ENCODE measurements around the gene BLOC1S6. TPM values are rescaled to one million over a fixed set of nuclear protein-coding genes. Genes with fewer than 3 reads are reported as not detected.

Gene BLOC1S6
- polyA plus RNA-seq, 2 of the 4 experiments (the other 2 are of a cell fraction) = 19.0 to 30.9 TPM

DNA sequence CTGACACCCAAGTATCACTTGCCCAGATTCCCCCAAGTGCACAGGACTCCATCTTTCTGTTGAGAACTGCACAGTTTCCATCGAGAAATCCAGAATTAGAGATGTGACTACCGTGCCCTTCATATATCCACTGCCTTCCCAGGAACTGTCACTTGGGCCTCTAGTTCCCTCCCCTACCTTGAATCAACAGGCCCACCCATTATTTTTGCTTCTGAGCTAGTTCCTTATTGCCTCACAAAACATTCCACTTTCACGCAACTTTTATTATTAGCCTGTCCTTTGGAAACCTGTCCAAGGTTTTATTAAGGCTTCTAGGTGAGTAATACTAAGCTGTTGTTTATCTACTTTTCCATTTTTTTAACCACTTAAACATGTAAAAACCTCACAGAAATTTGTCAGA, 47.5 kb upstream of the BLOC1S6 start:
- H3K9me3 ChIP-seq = no peaks in the 10 kb centered on the region
- no peak overlapping the region for H3K4me2 ChIP-seq
- H3K4me1 ChIP-seq = no peaks in the 10 kb centered on the region
- ChIA-PET POLR2A (no interaction called here), CTCF (no interaction called here)
- ATAC-seq = no peak
- TF ChIP-seq BHLHE40 (IDR thresholded peaks at IDR 0.05; ENCODE audit: low read depth, low read length) (no peak), HEYL (CRISPR knock-in tag; IDR thresholded peaks at IDR 0.05) (no peak), FOXS1 (CRISPR knock-in tag; IDR thresholded peaks at IDR 0.05) (no peak), KDM1A (IDR thresholded peaks at IDR 0.05; ENCODE audit: low read depth) (no peak)
- no peak overlapping the region for H3K4me3 ChIP-seq
- WGBS (ENCODE audit: missing lambda C conversion rate) = 96% methylated on average over 3 of the region's 3 CpGs
- DNase-seq (ENCODE audit: low read depth in 1 of 2, low spot score in 1 of 2) = no peak
- H3K27ac ChIP-seq = no peak overlapping the region
- no peak for FAIRE-seq

DNA sequence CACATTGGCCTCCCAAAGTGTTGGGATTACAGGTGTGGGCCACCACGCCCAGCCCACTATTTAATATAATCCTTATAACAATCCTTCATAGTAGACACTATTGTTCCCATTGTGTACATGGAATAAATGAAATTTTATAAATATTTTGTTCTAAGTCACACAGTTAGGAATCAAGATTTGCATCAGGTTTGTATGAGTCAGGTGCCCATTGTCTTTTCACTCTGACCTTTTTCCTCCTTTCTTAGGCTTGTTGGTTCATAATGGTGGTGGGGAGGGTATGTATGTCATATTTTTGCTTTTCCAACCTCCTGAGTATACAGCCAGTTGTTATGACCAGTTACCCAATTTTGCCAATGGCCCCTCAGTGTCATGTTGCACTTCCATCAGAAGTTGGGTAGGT, 46.6 kb upstream of the BLOC1S6 start:
- Histone ChIP-seq H3K4me1 (no peaks in the 10 kb centered on the region), H3K9me3 (no peaks in the 10 kb centered on the region), H3K4me3 (no peak overlapping the region), H3K27ac (no peak overlapping the region), H3K4me2 (no peak overlapping the region)
- DNase-seq (ENCODE audit: low read depth in 1 of 2, low spot score in 1 of 2) (no peak), ATAC-seq (no peak), FAIRE-seq (no peak)
- TF ChIP-seq, protein P1, sequence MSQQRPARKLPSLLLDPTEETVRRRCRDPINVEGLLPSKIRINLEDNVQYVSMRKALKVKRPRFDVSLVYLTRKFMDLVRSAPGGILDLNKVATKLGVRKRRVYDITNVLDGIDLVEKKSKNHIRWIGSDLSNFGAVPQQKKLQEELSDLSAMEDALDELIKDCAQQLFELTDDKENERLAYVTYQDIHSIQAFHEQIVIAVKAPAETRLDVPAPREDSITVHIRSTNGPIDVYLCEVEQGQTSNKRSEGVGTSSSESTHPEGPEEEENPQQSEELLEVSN (IDR thresholded peaks at IDR 0.05; ENCODE audit: borderline replicate concordance, low read depth) = no peak
- TF ChIP-seq ESRRA (IDR thresholded peaks at IDR 0.05; ENCODE audit: borderline replicate concordance, low read length) (no peak), CBX2 (IDR thresholded peaks at IDR 0.05; ENCODE audit: borderline replicate concordance, low read depth) (no peak), RAD21 (conservative IDR thresholded peaks at IDR 0.05 in 1 of 2, IDR thresholded peaks at IDR 0.05 in 1 of 2) (no peak), EP300 (IDR thresholded peaks at IDR 0.05) (no peak), RARB (CRISPR knock-in tag; IDR thresholded peaks at IDR 0.05) (no peak)
- TF ChIP-seq, protein P2, sequence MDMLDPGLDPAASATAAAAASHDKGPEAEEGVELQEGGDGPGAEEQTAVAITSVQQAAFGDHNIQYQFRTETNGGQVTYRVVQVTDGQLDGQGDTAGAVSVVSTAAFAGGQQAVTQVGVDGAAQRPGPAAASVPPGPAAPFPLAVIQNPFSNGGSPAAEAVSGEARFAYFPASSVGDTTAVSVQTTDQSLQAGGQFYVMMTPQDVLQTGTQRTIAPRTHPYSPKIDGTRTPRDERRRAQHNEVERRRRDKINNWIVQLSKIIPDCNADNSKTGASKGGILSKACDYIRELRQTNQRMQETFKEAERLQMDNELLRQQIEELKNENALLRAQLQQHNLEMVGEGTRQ (IDR thresholded peaks at IDR 0.05) = no peak
- TF ChIP-seq, protein P3, sequence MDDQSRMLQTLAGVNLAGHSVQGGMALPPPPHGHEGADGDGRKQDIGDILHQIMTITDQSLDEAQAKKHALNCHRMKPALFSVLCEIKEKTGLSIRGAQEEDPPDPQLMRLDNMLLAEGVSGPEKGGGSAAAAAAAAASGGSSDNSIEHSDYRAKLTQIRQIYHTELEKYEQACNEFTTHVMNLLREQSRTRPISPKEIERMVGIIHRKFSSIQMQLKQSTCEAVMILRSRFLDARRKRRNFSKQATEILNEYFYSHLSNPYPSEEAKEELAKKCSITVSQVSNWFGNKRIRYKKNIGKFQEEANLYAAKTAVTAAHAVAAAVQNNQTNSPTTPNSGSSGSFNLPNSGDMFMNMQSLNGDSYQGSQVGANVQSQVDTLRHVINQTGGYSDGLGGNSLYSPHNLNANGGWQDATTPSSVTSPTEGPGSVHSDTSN (IDR thresholded peaks at IDR 0.05) = no peak
- TF ChIP-seq, protein P4, sequence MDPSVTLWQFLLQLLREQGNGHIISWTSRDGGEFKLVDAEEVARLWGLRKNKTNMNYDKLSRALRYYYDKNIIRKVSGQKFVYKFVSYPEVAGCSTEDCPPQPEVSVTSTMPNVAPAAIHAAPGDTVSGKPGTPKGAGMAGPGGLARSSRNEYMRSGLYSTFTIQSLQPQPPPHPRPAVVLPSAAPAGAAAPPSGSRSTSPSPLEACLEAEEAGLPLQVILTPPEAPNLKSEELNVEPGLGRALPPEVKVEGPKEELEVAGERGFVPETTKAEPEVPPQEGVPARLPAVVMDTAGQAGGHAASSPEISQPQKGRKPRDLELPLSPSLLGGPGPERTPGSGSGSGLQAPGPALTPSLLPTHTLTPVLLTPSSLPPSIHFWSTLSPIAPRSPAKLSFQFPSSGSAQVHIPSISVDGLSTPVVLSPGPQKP (IDR thresholded peaks at IDR 0.05; ENCODE audit: low read depth, low read length) = no peak
- ChIA-PET POLR2A (no interaction called here), CTCF (no interaction called here)
- 47% methylated on average over 1 of the region's 1 CpG for WGBS (ENCODE audit: missing lambda C conversion rate)

DNA sequence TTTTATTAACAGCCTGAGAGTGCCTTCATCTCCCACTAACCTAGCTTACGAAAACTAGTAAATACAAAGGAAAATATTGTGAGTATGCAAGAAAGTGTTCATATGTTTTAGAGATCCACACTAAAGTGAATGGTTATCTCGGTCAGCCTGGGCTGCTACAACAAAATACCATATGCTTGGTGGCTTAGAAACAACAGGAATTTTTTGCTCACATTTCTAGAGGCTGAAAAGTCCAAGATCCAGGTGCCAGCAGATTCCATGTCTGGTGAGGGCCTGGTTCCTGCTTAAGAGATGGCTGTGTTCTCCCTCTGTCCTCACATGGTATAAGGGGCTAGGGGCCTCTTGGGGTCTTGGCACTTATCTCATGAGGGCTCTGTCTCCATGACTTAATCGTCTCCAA, 44.1 kb upstream of the BLOC1S6 start:
- H3K4me1 ChIP-seq = no peaks in the 10 kb centered on the region
- 54% methylated on average over 3 of the region's 3 CpGs for WGBS (ENCODE audit: missing lambda C conversion rate)
- H3K4me3 ChIP-seq = no peak overlapping the region
- no peaks in the 10 kb centered on the region for H3K9me3 ChIP-seq
- ChIA-PET CTCF (no interaction called here), POLR2A (no interaction called here)
- H3K4me2 ChIP-seq = no peak overlapping the region
- FAIRE-seq (no peak), ATAC-seq (no peak), DNase-seq (ENCODE audit: low read depth in 1 of 2, low spot score in 1 of 2) (no peak)
- TF ChIP-seq CHD2 (IDR thresholded peaks at IDR 0.05; ENCODE audit: low read length, partially characterized antibody) (no peak), SMC3 (IDR thresholded peaks at IDR 0.05) (no peak), HOXB5 (CRISPR knock-in tag; IDR thresholded peaks at IDR 0.05) (no peak), CBX2 (IDR thresholded peaks at IDR 0.05; ENCODE audit: borderline replicate concordance, low read depth) (no peak), RFX5 (IDR thresholded peaks at IDR 0.05) (no peak), HOXB13 (CRISPR knock-in tag; IDR thresholded peaks at IDR 0.05; ENCODE audit: low read depth) (no peak), JUNB (IDR thresholded peaks at IDR 0.05) (no peak), FOSL2 (IDR thresholded peaks at IDR 0.05) (no peak), FOSL2 (CRISPR knock-in tag; IDR thresholded peaks at IDR 0.05) (no peak), POLR2A (IDR thresholded peaks at IDR 0.05; ENCODE audit: low read length) (no peak), NR3C1 (IDR thresholded peaks at IDR 0.05) (no peak), EHF (CRISPR knock-in tag; IDR thresholded peaks at IDR 0.05) (no peak), KDM1A (IDR thresholded peaks at IDR 0.05; ENCODE audit: low read depth) (no peak), CEBPB (IDR thresholded peaks at IDR 0.05) (no peak)
- TF ChIP-seq, protein P2 (IDR thresholded peaks at IDR 0.05) = no peak
- TF ChIP-seq, protein P5, sequence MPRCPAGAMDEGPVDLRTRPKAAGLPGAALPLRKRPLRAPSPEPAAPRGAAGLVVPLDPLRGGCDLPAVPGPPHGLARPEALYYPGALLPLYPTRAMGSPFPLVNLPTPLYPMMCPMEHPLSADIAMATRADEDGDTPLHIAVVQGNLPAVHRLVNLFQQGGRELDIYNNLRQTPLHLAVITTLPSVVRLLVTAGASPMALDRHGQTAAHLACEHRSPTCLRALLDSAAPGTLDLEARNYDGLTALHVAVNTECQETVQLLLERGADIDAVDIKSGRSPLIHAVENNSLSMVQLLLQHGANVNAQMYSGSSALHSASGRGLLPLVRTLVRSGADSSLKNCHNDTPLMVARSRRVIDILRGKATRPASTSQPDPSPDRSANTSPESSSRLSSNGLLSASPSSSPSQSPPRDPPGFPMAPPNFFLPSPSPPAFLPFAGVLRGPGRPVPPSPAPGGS (IDR thresholded peaks at IDR 0.05) = no peak
- TF ChIP-seq, protein P6, sequence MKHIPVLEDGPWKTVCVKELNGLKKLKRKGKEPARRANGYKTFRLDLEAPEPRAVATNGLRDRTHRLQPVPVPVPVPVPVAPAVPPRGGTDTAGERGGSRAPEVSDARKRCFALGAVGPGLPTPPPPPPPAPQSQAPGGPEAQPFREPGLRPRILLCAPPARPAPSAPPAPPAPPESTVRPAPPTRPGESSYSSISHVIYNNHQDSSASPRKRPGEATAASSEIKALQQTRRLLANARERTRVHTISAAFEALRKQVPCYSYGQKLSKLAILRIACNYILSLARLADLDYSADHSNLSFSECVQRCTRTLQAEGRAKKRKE (CRISPR knock-in tag; IDR thresholded peaks at IDR 0.05; ENCODE audit: low read depth) = no peak
- TF ChIP-seq, protein P7, sequence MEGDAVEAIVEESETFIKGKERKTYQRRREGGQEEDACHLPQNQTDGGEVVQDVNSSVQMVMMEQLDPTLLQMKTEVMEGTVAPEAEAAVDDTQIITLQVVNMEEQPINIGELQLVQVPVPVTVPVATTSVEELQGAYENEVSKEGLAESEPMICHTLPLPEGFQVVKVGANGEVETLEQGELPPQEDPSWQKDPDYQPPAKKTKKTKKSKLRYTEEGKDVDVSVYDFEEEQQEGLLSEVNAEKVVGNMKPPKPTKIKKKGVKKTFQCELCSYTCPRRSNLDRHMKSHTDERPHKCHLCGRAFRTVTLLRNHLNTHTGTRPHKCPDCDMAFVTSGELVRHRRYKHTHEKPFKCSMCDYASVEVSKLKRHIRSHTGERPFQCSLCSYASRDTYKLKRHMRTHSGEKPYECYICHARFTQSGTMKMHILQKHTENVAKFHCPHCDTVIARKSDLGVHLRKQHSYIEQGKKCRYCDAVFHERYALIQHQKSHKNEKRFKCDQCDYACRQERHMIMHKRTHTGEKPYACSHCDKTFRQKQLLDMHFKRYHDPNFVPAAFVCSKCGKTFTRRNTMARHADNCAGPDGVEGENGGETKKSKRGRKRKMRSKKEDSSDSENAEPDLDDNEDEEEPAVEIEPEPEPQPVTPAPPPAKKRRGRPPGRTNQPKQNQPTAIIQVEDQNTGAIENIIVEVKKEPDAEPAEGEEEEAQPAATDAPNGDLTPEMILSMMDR (IDR thresholded peaks at IDR 0.05) = no peak
- H3K27ac ChIP-seq = no peak overlapping the region

All from A549 (cell line).